IPS-18c (cell line): ENCODE results near the gene PSAP.
"Not testable (repeated sequence)": the region's sequence is repeated elsewhere in the genome, so short reads cannot be mapped to it uniquely, and the experiment has no call there.

Experiments used
- H3K4me3 ChIP-seq: 2 replicates; pipeline ENCODE4 v1.7.0; 2013; ENCODE audit warnings: low read depth, mild to moderate bottlenecking, low read length, moderate library complexity; ENCODE audit not compliant: insufficient read depth
- H3K9me3 ChIP-seq: one replicate; pipeline ENCODE4 v1.6.1; 2013; ENCODE audit warnings: mild to moderate bottlenecking, low read length, moderate library complexity; ENCODE audit not compliant: control insufficient read depth, insufficient read depth

The PSAP gene

DNA sequence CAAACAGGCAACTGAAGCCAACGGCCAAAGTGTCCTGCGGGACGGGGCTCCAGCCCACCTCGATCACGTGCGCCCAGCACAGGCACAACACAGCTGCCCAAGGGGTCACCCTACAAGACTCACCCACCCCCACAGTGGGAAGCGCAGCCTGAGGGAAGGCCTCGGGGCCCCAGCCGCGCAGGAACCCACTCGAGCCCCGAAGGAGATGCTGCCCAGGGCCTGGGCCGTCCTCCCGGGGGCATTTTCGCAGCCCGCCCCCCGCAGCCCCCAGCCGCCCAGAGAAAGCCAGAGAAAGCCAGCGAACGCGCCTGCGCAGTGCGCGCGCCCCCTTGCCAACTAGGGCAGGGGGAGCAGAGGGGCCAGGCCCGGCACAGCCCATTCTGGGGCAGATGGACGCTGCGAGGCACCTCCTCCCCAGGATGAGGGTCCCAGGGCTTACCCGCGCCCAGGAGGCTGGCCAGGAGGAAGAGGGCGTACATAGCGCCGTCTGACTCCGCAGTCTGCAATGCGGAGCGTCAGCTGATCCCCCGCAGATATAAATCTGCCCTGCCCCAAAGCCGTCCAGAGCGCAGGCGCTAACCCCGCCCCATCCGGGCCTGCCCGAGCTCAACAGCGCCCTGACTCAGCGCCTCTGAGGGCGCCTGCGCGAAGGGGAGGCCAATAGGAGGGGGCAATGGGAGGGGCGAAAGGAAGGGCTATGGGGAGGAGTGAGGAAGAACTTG is at the start of gene PSAP:
PSAP (minus strand) TSS at position 509 of the 722 bp plus-strand sequence; CDS start at position 479, 30 bp downstream.
- Histone ChIP-seq H3K4me3 (peak within 1 kb of the TSS; percentile 99), H3K9me3 (no peaks in the 10 kb centered on the region)

DNA sequence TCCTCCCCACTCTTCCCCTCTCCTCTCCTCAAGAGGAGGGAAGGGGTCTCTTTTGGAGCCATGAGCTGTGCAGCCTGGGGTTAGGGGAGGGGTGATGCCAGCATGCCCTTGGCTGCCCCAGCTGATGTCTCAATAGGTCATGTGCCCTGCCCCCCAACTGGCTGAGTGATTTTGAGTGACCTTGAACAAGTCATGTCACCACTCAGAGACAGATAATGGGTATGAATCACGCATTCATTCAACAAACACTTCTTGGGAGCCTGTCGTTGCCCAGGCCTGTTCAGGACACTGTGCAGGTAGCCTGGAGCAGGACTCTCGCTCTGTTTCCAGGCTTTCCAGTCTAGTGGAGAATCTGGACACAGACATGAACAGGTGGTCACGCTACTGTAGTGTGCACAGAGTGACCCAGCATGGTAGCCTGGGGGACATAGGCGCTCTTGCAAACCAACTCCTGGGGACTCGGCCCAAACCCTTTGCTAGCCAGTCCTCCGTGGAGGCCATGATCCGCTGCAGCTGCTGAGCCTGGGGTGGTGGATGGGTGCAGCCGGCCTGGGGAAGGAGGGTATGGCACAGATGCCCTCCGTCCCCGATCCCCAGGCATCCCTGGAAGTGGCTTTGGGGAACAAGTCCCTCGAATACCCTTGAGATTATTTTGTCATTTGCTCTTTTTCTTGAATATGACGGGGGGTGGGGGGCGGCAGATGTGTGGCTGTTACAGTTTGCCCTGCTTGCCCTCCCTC is 49.6 kb upstream of the PSAP start:
- H3K4me3 ChIP-seq: no peak overlapping the region
- H3K9me3 ChIP-seq: no peaks in the 10 kb centered on the region

DNA sequence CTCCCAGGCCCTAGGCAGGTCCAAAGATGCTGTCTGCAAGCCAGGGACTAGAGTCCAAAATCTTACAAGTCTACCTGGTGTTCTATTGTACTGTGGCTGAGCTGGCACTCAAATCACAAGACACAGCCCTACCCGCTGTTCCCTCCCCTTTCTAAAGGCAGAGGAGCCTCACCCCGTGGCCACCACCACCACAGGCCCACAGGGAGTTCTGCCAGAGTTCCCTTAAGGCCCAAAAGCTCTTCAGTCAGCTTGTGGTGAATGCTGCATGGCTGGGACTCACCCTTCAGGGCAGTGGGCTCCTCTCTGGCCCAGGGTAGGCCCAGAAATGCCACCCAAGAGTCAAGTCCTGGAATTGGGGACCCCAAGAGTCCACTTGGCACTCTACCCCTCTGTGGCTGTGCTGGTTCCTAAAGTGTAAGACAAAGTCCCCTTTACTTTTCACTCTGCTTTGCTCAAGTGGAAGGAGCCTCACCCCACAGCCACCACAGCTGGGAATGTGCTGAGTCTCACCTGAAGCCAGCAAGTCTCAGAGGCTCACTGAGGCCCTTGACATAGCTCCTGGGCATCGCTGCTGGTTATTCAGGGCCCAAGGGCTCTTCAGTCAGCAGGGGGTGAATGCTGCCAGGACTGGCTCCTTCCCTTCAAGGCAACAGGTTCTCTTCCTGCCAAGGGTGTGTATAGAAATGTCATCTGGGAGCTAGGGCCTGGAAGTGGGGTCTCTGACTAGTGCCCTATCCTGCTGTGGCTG is 48.8 kb upstream of the PSAP start:
- no peaks in the 10 kb centered on the region for H3K9me3 ChIP-seq

DNA sequence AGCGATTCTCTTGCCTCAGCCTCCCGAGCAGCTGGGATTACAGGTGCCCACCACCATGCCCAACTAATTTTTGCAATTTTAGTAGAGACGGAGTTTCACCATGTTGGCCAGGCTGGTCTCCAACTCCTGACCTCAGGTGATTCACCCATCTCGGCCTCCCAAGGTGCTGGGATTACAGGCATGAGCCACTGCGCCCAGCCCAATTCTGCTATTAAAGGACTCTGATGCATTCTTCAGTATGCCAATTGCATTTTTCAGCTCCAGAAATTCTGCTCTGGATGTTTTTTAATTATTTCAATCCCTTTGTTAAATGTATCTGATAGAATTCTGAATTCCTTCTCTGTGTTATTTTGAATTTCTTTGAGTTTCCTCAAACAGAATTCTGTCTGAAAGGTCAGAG is 47.3 kb upstream of the PSAP start:
- H3K9me3 ChIP-seq, H3K4me3 ChIP-seq: not testable (repeated sequence)

More for the DNA sequence above, 48.8 kb upstream of the PSAP start:
- no peak overlapping the region for H3K4me3 ChIP-seq

DNA sequence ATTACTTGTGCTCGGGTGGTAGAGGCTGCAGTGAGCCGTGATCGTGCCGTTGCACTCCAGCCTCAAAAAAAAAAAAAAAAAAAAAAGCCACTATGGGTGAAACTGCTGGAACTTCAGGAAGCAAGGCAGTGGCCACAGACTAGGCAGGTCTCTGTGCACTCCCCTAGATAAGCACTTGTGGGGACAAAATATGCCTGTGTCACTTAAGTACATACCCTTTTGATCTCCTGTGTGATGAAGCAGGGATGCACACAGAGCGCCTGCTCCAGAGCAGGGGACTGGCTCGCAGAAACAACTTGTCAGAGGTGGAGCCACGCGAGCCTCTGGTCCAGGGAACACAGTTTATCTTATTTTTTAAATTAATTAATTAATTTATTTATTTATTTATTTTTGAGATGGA is 42.9 kb upstream of the PSAP start:
- Histone ChIP-seq H3K4me3 (no peak overlapping the region), H3K9me3 (no peaks in the 10 kb centered on the region)

DNA sequence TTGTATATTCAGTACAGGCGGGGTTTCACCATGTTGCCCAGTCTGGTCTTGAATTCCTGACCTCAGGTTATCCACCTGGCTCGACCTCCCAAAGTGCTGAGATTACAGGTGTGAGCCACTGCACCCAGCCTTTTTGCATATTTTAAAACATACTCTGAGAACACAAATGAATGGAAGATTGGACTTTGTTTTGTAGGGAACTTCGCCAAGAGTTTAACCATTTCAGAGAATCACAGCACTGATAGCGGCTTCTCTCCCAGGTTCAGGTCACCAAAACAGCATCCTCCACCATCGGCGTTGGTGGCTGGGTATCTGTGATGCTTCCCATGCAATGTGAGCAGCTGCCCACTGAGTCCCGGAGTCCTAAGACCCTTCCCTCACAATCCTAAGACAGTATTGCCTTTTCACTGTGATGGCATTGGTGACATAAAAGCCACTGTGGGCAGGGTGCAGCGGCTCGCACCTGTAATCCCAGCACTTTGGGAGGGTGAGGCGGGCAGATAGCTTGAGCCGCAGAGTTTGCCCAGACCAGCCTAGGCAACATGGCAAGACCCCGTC is 42.3 kb upstream of the PSAP start:
- Histone ChIP-seq H3K9me3 (no peaks in the 10 kb centered on the region), H3K4me3 (no peak overlapping the region)

DNA sequence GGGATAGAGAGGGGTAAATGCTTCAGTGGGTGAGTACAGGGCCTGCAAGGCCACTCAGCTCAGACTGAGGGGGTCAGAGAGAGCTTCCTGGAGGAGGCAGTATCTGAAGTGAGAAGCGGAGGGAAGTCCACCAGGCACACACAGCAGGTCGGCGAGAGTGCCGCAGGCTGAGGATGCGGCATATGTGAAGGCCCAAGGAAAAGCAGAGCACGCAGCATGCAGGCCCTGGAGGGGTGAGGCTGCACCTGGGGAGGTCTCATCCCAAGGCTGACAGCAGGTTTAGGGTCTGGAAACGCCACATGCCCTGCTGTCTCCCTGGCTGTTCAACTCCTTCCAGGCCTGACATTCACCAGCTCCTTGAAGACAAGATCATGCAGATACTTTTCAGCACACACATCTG is 40.4 kb upstream of the PSAP start:
- Histone ChIP-seq H3K9me3 (no peaks in the 10 kb centered on the region), H3K4me3 (no peak overlapping the region)

DNA sequence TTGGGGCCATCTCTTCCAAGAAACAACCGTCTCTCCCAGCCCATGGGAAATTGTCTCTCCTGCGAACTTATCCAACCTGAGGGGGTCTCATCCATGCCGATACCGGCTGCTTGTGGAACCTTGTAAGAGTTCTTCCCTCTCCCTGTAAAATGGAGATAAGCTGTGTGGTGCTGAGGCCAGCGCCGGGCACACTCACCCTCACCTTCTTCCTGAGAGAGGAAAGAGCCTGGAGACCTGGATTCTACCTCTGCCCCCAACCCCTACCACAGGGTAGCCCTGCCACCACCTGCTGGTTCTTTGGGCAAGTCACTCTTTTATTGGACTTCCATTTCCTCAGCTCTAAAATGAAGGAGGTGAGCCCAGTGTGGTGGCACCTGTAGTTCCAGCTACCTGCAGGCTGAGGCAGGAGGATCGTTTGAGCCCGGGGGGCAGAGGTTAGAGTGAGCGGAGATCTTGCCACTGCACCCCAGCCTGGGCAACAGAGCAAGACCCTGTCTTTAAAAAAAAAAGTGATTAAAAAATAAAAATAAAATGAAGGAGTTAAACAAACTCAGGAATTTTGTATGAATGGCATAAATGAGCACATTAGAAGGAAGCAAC is 38.4 kb upstream of the PSAP start:
- Histone ChIP-seq H3K4me3 (peak overlapping the region; percentile 63), H3K9me3 (no peaks in the 10 kb centered on the region)

DNA sequence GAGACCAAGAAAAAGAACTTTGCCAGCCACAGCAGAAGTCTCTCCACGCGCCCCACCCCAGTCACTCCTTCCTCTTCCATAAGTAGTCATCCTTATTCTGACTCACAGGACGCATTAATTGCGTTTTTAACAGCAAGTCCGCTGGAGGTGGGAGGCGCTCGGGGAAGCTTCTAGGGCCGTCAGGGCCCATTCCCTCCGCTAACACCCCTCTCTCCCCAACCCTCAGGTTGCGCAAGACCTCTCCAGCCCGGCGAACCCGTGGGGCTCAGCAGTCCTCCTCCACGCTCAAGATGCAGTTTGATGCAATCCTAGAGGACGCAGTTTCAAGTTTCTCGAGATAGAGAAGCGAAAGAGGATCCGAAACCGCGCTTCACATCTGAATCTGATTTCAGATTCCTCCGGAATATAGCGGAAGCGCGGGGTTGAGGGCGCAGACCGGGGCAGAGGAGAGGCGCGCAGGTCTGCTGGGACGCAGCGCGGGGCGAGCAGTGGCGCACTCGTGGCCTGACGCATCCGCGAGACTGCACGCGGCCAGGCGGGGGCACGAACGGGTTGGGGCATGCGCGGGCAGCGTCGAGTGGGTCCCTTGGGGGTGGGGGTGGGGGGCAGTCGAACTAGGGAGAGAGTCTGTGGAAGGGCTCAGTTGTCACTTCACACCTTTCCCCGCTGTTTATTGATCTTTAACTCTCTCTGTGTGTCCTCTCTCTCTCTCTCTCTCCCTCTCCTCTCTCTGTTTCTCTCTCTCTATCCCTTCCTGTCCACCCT is 37.8 kb upstream of the PSAP start:
- Histone ChIP-seq H3K4me3 (peak overlapping the region; percentile 63), H3K9me3 (no peaks in the 10 kb centered on the region)

DNA sequence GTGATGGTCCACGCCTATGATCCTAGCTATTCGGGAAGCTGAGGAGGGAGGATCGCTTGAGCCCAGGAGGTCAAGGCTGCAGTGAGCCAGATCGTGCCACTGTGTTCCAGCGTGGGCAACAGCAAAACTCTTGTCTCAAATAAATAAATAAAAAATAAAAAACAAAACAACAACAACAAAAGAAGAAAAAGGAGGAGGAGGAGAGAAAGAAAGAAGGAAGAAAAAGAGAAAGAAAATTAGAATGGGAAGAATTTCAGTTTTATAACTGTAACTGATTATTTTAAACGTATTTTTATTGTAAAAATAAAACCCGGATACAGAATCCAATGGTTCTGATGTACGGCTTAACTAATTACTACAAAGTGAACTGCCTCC is 37.2 kb upstream of the PSAP start:
- no peak overlapping the region; the same call in 1 of the 2 replicates for H3K4me3 ChIP-seq
- H3K9me3 ChIP-seq: no peaks in the 10 kb centered on the region

DNA sequence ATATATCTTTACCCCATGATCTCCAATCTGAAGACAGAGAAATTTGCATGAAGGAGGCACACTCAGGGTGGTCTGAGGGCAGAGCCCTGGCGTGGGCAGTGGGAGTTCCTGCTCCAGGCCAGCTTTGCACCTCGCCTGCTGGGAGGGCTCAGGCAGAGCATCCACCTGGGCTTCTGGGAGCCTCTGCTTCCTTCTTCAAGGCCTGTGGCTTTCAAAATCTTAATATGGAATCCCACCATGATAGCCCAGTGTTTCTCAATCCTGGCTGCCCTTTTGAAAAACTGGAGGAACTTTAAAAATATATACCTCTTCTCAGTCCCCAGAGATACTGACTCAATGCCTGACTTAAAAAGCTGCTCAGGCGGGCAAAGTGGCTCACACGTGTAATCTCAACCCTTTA is 36.7 kb upstream of the PSAP start:
- no peak overlapping the region for H3K4me3 ChIP-seq
- H3K9me3 ChIP-seq: no peaks in the 10 kb centered on the region

DNA sequence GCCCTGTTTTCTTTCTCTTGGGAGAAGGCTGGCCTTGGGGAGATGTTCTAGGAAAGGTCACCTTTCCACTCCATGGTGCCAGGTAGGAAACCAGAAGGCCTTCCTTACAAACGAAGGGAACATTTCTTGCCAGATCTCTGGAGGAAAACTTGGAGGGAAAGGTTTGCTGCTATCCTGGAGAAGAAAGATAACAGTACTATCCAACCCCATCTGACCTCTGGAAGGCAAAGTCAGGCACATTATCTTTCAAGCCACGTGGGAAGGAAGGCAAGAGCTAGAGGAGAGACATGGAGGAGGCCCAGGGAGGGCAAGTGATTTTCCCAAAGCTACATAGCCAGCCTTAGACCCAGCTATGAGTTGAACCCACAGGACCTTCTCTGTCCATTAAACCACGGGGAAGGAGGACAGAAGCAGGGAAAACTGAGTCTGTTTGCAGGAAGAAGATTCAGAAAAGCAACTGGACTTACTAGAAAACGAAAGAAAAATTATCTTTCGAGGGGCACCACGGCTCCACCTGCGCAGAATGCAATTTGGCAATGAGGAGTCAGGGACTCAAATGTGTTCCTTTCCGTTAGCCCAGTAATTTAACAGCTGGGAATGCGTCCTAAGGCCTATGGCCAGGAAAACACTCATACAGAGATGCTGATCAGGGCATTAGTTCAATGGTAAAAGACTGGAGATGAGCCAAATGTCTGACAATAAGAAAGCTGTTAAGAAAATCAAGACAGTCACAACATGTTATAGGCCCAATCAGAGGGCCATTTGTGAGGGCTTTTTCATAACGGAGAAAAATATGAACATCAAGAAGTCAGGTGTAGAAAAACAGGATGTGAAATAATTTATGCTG is 32.0 kb upstream of the PSAP start:
- Histone ChIP-seq H3K4me3 (no peak overlapping the region), H3K9me3 (no peaks in the 10 kb centered on the region)

DNA sequence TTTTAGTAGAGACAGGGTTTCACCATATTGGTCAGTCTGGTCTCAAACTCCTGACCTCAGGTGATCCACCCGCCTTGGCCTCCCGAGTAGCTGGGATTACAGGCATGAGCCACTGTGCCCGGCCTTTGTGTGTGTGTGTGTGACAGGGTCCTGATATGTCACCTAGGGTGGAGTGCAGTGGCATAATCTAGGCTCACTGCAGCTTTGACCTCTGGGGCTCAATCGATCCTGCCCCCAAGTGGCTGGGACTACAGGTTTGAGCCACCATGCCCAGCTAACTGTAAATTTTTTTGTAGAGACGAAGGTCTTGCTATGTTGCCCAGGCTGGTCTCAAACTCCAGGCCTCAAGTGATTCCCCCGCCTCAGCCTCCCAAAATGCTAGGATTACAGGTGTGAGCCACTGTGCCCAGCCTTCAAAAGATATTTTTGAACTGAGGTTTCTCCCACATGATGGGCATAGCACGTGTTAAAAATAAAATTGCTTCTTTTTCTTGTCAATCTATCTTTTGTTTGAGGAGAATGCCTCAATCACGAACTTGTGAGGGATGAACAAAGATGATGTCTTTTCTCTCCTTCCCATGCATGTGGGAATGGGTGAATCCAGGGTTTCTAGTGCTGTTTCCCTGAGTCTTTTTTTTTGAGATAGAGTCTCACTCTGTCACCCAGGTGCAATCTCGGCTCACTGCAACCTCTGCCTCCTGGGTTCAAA is 30.8 kb upstream of the PSAP start:
- Histone ChIP-seq H3K9me3 (peaks cover 3% of the 10 kb centered on the region), H3K4me3 (no peak overlapping the region)

DNA sequence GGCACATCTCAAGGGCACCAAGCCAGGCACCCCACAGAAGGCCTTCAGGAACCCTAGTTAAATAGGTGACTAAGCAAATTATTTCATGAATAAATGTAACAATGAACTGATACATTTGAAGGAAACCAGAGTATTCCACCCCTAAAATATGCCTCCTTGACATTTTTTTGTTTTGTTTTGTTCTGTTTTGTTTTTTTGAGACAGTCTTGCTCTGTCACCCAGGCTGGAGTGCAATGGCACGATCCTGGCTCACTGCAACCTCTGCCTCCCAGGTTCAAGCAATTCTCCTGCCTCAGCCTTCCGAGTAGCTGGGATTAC is 30.2 kb upstream of the PSAP start:
- H3K4me3 ChIP-seq, H3K9me3 ChIP-seq: not testable (repeated sequence)

DNA sequence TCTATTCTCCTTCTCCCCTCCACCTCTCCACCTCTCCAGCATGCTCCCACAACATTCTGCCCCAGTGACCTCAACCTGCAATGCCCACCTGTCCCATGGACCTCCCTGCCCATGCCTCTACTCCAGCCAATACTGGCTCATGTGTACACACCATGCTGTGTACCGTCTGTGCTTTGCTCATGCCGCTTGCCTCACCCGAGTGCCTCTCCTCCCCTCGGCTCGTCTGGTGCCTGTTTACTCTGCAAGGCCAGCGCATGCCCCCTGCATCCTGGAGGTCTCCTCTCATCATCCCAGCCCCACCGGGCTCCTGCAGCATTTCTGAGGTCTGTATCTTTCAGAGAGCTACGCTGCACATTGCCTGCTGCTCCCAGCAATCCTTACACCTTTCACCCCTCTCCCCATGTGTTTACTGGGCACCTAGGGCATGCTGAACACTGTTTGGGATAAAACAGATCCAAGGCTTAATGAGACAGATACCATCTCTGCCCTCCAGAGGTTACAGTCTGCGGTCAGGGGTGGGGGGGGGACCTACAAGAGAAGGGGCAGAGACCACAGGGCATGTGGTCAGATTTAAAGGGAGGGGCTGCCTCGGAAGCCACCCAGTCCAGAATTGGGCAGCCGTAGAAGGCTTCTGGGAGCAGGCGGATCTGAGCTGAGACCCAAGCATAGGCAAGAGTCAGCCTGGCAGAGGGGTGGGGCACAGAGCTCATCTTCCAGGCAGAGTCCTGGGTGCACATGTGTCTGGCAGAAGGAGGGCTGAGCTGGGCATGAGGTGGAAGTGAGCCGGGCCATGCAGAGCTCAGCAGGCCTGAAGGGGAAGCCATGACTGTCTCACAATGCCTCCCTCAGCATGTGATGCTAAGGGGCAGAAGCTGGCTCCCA is 29.6 kb upstream of the PSAP start:
- Histone ChIP-seq H3K4me3 (no peak overlapping the region), H3K9me3 (peaks cover 3% of the 10 kb centered on the region)
